HG03571 (cell line): ENCODE measurements around the gene NXF2.
"Not testable (repeated sequence)": the region's sequence is repeated elsewhere in the genome, so short reads cannot be mapped to it uniquely, and the experiment has no call there.

Source experiments
- ATAC-seq: cut with Tn5 transposase; IDR thresholded peaks from one replicate; pipeline ENCODE4 v1.9.1; 2021; ENCODE audit not compliant: unreplicated experiment

NXF2 gene

GRCh38 chrX:102246893-102247292, at the start of gene NXF2:
Gene NXF2, plus strand, starts transcription at chrX:102247167. Its CDS starts 59,912 bp downstream, at chrX:102307079.
- not testable (repeated sequence) for ATAC-seq

GRCh38 chrX:102207940-102208339, 39.0 kb upstream of the NXF2 start:
- ATAC-seq, result not testable (repeated sequence)

GRCh38 chrX:102214986-102215385, 32.0 kb upstream of the NXF2 start, which contains the start of gene TCP11X1:
Gene TCP11X1, plus strand, starts transcription at chrX:102215301.
- ATAC-seq, result not testable (repeated sequence)

GRCh38 chrX:102216497-102216896, 30.5 kb upstream of the NXF2 start:
- ATAC-seq, result not testable (repeated sequence)

GRCh38 chrX:102235678-102236077, 11.3 kb upstream of the NXF2 start:
- not testable (repeated sequence) for ATAC-seq

GRCh38 chrX:102240265-102240664, 6.7 kb upstream of the NXF2 start:
- not testable (repeated sequence) for ATAC-seq

- not testable (repeated sequence) for ATAC-seq
Measured at GRCh38 chrX:102272231-102272630, 25.3 kb downstream of the NXF2 start.

GRCh38 chrX:102338162-102338561, 91.2 kb downstream of the NXF2 start:
- ATAC-seq, result no peak

GRCh38 chrX:102339312-102340298, 92.6 kb downstream of the NXF2 start:
- no peak for ATAC-seq

- no peak for ATAC-seq
Measured at GRCh38 chrX:102341867-102342266, 94.9 kb downstream of the NXF2 start.

GRCh38 chrX:102345916-102346315, 98.9 kb downstream of the NXF2 start:
- no peak for ATAC-seq
